Fibroblast of skin of left quadriceps (primary cell): ENCODE results near the gene MTUS2.

Experiments used
- DNase-seq, 2 experiments: peaks; one replicate each; pipeline ENCODE4 v3.0.0-alpha.2; 2013; ENCODE audit warnings: low read depth in 2 of 2

MTUS2 gene

GRCh38 chr13:29449726-29450125 lies 629.6 kb downstream of the MTUS2 start:
- no peak for DNase-seq

DNA sequence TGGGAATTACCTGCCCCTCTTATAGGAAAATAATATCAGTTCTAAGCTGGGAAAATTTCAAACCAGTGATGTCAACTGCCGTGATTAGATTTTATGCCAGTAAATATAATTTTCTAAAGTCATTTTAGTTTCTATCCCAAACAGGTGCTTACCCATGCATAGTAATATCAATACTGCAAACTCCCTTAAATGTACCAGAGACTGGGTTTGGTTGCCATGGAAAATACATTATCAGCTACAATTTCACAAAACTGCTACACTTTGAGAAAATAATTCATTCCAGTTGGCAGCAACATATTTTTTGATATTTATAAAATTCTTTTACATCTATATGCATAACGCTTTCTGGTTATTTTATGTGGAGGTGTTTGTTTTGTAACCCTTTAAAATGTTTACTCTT lies 631.8 kb downstream of the MTUS2 start:
- DNase-seq = no peak

DNA sequence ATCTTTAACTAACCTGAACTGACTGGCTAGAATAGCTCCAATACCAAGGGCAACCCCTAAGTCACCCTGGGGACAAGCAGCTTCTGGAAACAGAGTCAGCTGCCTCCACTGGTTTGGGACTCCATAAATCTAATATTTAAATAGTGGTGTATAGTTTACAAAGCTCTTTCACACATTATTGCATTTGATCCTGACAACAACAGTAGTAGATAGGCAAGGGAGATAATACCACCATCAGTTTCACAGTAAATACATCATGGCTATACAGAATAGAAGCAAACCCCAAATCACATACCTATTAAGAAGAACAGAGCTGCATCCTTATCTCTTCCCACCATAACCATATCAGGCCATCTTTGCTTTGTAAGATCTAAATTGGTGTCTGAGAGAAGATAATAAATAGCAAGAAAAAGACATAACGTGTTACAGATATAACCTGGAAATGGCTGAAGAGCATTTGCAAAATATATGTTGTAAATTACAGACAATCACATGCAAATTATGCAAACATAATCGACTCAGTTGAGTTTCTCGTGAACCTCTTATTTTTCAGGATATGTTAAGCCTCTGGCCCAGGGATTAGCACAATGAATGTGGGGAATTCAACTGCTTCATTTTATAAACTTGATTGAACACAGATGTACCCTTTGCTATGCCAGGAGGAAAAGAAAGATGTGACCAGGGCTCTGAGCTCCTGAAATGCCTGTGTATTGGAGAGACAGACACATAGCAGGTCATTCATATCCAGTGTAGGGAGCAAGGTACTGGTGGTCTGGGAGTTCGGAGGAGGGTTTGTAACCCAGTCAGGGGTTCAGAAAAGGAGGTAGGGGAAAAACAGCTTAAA lies 632.9 kb downstream of the MTUS2 start:
- DNase-seq = peak; percentile 59 to 63

GRCh38 chr13:29453617-29454011 lies 633.5 kb downstream of the MTUS2 start:
- no peak for DNase-seq

DNA sequence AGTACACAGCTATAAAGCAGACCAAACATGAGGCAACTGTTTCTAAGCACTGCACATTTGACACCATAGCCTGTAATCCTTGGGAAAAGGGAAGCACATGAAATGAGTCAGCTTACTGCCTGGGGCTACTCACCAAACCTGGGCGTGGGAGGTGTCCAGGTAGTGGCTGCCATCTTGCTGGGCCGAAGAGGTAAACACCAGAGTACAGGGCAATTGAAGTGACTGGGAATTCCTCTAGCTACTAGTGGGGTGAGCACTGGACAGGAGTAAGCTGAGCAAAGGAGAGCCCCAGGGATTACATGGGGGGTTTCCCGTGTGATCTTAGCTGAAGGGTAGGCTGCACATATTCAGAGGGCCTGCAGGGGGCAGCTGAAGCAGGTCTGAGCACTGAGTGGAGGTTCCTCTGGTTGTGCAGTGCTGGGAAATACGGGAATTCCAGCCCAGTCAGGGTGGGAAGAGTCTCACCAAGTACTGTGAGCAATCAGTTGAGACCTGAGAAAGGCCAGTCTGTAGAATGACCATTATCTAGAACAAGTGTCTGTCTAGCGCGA lies 634.9 kb downstream of the MTUS2 start:
- no peak for DNase-seq

GRCh38 chr13:29456419-29456818 lies 636.3 kb downstream of the MTUS2 start:
- no peak for DNase-seq

GRCh38 chr13:29457299-29457698 lies 637.2 kb downstream of the MTUS2 start:
- peak; percentile 86 to 89 for DNase-seq

- no peak for DNase-seq
Measured at GRCh38 chr13:29458419-29458818, 638.3 kb downstream of the MTUS2 start.

GRCh38 chr13:29459813-29460355 lies 639.7 kb downstream of the MTUS2 start:
- no peak for DNase-seq

- no peak for DNase-seq
Measured at GRCh38 chr13:29464105-29464679, 644.1 kb downstream of the MTUS2 start.

DNA sequence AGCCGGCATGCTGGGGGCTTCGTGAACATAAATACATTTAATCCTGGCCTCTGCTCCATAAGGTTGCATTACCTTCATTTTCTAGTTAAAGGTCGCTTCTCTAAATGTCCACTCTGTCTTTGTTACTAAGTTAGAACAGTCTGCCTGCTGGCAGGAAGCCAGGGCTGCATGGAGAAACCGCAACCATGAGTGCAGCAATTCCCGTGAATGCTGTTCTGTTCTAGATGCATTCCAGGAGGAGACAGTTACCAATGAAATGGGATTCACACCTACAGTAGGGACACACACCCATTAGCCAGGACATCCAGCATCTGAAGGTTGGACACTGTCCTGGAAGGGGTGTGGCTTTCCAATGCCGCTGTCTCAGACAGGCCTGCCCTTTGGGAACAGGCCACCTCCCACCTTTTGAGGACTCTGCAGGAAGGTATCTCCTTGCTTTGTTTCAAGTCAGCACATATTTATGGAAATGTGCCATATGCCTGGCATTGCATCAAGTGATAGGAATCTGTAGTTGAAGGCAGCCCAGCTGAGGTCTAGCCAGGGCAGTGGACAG lies 645.7 kb downstream of the MTUS2 start:
- DNase-seq = peak; percentile 44 to 55

DNA sequence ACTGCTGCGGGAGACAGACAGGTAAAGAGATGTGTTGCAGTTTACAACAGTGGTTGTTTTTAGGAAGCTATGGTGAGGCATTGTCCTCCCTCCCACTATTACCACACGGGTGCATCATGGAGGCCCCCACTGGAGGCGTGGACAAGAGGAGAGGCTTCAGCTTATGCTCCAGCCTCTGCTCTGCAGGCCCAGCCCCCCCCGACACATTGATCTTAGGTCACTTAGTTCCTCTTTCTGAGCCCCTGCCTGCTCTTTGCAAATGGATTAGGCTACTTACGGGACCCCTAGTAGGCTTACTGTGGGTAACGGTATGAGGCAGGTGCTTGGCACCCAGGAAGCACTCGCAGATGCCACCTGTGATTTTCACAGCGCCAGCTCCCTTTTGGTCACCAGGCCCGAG lies 651.4 kb downstream of the MTUS2 start:
- DNase-seq = no peak

DNA sequence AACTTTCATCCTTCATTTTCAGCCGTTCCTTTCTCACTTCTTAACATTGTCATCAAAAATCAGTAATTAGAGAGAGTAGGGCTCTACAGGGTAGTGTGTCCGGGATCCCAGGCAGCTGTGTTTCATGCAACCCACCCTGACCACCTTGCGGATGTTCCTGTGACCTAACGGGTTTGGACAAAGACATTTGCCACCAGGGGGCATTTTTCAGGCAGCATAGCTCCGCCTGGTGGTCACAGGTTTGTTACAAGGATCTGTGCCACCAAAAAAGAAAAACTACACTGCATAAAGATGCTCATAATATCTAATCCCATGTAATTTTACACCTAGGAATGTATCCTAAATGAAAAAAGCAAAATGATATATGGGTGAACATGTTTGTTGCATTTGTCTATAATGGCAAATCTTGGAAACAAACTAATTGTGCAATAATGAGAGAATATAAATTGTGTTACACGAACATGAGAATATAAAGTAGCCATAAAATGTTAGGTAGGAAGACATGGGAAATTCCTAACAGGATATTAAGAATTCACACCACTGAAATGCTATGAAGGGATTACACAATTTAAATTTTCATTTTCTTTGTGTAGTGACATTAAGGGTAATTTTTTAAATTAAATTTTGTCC lies 652.3 kb downstream of the MTUS2 start:
- no peak for DNase-seq

GRCh38 chr13:29473166-29473565 lies 653.0 kb downstream of the MTUS2 start:
- no peak for DNase-seq

DNA sequence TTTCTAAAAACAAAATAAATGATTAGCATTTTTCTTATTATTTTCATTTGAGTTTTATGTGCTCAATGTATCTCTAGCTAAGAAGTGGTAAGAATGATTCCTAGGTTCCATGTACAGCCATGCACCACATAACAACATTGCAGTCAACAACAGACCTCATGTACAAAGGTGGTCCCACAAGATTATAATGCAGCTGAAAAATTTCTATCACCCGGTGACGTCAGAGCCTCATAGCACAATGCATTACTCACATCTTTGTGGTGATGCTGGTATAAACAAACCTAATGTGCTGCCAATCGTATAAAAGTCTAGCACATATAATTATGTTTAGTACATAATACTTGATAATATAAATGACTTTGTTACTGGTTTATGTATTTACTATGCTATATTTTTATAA lies 654.9 kb downstream of the MTUS2 start:
- peak; percentile 77 to 78 for DNase-seq

- DNase-seq = no peak
Measured at GRCh38 chr13:29476046-29476445, 655.9 kb downstream of the MTUS2 start.

GRCh38 chr13:29479716-29480492 lies 659.8 kb downstream of the MTUS2 start:
- no peak for DNase-seq

DNA sequence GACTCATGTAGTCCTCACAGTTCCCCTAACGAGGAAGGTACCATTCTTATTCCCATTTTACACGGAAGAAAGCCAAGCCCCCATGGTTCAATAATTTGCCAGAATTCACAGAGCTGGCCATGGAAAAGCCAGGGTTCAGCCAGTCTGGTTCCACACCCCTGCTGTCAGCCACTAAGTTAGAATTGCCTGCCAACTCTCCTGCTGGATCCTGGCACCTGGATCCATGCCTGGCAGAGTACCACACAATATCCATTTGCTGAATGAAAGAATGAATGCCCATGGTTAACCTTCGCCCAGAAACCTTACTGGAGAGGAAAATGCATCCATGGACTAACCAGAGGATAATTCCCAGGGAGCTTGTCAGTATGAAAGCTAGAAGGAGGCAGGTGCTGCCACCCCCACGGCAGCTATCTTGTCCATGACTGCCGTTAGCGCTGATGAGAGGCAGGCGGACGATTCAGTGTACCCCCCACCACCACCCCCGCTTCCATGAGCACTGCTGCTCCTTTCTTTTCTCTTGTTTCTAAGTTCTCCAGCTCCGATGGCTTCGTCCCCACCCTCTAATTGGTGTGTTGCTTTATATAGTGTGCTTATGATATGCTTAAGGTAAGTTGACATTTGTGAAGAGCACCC lies 660.9 kb downstream of the MTUS2 start:
- no peak for DNase-seq

DNA sequence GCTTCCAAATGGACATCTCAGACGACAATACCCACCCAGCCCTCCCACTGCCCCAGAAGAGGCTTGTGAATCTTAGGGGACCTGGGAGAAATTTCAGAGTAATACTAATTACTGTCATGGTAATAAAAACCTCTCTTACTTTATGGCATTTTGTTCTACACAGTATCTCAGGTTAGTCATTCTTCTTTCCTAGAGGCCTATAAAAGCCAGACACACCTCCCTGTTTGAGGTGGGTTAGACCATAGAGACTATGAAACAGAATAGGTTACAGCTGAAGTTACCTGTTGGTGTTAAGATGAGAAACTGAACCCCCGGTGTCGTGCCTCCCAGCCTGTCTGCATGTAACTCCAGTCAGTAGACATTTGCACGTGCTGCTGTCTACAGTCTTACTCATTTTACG lies 661.5 kb downstream of the MTUS2 start:
- DNase-seq = no peak

DNA sequence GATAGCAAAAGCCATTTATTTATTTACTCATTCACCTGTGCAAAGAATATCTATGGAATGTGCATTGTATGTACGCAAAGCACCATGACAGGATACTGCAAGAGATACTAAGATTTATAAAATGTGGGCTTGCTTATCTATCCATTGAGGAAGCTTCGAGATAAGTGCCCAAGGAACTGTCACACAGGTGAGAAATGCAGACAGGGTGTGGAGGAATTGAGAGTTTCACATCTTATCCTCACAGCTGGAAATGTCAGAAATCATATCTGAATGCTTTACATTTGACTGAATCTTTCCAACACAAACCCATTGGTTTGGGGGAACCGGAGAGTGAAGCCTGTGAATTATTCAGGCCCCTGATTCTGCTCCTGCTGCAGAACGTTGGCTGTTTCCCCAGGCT lies 662.4 kb downstream of the MTUS2 start:
- no peak for DNase-seq

DNA sequence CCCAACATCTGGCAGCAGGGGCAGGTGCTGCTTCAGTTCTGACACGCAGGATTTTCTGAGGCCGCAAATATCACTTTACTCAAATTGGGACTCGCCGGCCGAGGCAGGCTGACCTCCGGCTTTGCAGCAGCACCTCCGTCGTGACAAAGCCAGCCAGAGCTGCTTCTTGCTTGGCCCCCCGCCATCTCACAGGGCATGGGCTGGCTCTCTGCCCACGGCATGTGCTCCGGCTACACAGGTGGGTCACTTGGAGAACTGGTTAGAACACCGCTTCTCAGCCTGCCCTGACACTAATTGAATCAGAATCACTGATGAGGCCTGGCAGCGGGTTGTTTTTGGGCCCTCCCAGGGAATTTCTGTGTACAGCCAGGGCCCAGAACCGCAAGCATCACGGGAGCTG lies 663.1 kb downstream of the MTUS2 start:
- DNase-seq = no peak
